ENCODE data around the gene GALNT6. TPM values are rescaled to one million over a fixed set of nuclear protein-coding genes. Genes with fewer than 3 reads are reported as not detected.

Gene GALNT6
- total RNA-seq, 1 experiment from 2014 or later = 6.5 TPM

DNA sequence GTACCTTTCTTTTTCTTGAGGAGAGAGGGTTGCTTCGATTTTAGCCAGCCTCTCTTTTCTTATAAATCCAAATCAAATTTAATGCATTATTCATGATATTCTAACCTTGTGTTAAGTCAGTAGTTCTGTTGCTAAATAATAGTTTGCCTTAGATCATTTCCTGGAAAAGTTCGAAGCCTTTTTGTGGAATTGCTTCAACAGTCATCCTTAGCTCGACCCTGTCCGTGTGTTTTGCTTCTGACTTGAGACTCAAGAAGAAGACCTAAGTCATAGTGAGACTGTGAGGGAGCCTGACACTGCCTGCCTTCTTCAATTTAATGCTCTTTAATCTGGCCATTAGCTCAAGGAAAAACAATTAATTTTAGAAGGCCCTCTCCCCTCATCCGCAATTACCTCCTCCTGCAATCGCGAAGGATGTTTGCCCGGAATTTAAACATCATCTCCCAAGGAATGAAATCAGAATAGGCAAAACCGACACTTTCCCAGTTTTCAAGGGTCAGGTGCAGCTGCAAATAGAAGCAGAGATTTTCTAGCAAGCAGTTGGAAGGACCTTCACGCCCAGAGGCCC lies 33.0 kb upstream of the GALNT6 start:
- H3K9me3 ChIP-seq (ENCODE audit: control insufficient read depth, insufficient read depth, low read depth, low read length) = no peaks in the 10 kb centered on the region
- peak overlapping the region; percentile 60 to 70 for H3K4me3 ChIP-seq (ENCODE audit: low read depth in 2 of 2, low read length in 2 of 2)
- H3K27ac ChIP-seq (ENCODE audit: low read length) = no peak overlapping the region; the same call in 1 of the 2 replicates
- no peak for DNase-seq (ENCODE audit: low read depth, low spot score)
- peaks cover 6% of the 10 kb centered on the region; the same call in 1 of the 2 replicates for H3K4me1 ChIP-seq (ENCODE audit: control insufficient read depth, insufficient read depth, low read length)
- intact Hi-C loops (cut with micrococcal nuclease; ENCODE audit: unreplicated experiment) = loop anchor here (10.0 kb wide), 1 partner anchor 251 kb away; no protein-coding TSS in a partner anchor
- no peaks in the 10 kb centered on the region for H3K36me3 ChIP-seq (ENCODE audit: control insufficient read depth, insufficient read depth, low read length)
- ChIA-PET POLR2A (interaction anchor here (0.7 kb wide), 1 partner anchor 49 kb away, joined by 3 read pairs; no protein-coding TSS in a partner anchor), CTCF (interaction anchor here (0.7 to 1.0 kb wide), 2 partner anchors 31 to 659 kb away, joined by 3 read pairs; no protein-coding TSS in a partner anchor)
- no peak for ATAC-seq
- in situ Hi-C loops (cut with HindIII; ENCODE audit: low pct_unique_long_range_greater_than_20kb, low sequenced_read_pairs) = no loop called here
- TF ChIP-seq, protein P1, sequence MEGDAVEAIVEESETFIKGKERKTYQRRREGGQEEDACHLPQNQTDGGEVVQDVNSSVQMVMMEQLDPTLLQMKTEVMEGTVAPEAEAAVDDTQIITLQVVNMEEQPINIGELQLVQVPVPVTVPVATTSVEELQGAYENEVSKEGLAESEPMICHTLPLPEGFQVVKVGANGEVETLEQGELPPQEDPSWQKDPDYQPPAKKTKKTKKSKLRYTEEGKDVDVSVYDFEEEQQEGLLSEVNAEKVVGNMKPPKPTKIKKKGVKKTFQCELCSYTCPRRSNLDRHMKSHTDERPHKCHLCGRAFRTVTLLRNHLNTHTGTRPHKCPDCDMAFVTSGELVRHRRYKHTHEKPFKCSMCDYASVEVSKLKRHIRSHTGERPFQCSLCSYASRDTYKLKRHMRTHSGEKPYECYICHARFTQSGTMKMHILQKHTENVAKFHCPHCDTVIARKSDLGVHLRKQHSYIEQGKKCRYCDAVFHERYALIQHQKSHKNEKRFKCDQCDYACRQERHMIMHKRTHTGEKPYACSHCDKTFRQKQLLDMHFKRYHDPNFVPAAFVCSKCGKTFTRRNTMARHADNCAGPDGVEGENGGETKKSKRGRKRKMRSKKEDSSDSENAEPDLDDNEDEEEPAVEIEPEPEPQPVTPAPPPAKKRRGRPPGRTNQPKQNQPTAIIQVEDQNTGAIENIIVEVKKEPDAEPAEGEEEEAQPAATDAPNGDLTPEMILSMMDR (IDR thresholded peaks at IDR 0.05) = no peak
- no peak for TF ChIP-seq SIN3A (IDR thresholded peaks at IDR 0.05; ENCODE audit: borderline replicate concordance, insufficient read depth, low read depth, low read length)
- TF ChIP-seq TCF7L2 (IDR thresholded peaks at IDR 0.05; ENCODE audit: low read depth, low read length) = no peak
- TF ChIP-seq, protein P2, sequence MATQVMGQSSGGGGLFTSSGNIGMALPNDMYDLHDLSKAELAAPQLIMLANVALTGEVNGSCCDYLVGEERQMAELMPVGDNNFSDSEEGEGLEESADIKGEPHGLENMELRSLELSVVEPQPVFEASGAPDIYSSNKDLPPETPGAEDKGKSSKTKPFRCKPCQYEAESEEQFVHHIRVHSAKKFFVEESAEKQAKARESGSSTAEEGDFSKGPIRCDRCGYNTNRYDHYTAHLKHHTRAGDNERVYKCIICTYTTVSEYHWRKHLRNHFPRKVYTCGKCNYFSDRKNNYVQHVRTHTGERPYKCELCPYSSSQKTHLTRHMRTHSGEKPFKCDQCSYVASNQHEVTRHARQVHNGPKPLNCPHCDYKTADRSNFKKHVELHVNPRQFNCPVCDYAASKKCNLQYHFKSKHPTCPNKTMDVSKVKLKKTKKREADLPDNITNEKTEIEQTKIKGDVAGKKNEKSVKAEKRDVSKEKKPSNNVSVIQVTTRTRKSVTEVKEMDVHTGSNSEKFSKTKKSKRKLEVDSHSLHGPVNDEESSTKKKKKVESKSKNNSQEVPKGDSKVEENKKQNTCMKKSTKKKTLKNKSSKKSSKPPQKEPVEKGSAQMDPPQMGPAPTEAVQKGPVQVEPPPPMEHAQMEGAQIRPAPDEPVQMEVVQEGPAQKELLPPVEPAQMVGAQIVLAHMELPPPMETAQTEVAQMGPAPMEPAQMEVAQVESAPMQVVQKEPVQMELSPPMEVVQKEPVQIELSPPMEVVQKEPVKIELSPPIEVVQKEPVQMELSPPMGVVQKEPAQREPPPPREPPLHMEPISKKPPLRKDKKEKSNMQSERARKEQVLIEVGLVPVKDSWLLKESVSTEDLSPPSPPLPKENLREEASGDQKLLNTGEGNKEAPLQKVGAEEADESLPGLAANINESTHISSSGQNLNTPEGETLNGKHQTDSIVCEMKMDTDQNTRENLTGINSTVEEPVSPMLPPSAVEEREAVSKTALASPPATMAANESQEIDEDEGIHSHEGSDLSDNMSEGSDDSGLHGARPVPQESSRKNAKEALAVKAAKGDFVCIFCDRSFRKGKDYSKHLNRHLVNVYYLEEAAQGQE (IDR thresholded peaks at IDR 0.05; ENCODE audit: insufficient read depth in 1 of 2, low read depth in 2 of 2, low read length in 1 of 2) = no peak
- TF ChIP-seq POLR2AphosphoS5 (IDR thresholded peaks at IDR 0.05; ENCODE audit: low read depth, low read length) = no peak
- H3K27me3 ChIP-seq (ENCODE audit: control insufficient read depth, insufficient read depth, low read length) = no peaks in the 10 kb centered on the region
- no TSS peak for BruUV-seq (replicated peaks)

GRCh38 chr12:51421266-51421884 lies 30.2 kb upstream of the GALNT6 start:
- H3K4me1 ChIP-seq (ENCODE audit: control insufficient read depth, insufficient read depth, low read length) = peaks cover 6% of the 10 kb centered on the region; the same call in 1 of the 2 replicates
- TF ChIP-seq, protein P1 (IDR thresholded peaks at IDR 0.05) = peak; percentile 84
- no peak for TF ChIP-seq SIN3A (IDR thresholded peaks at IDR 0.05; ENCODE audit: borderline replicate concordance, insufficient read depth, low read depth, low read length)
- no peak overlapping the region for H3K27ac ChIP-seq (ENCODE audit: low read length)
- H3K4me3 ChIP-seq (ENCODE audit: low read depth in 2 of 2, low read length in 2 of 2) = no peak overlapping the region
- in situ Hi-C loops (cut with HindIII; ENCODE audit: low pct_unique_long_range_greater_than_20kb, low sequenced_read_pairs) = no loop called here
- BruUV-seq (replicated peaks) = no TSS peak
- POLR2A ChIA-PET = interaction anchor here (0.6 kb wide), 1 partner anchor 61 kb away, joined by 3 read pairs; no protein-coding TSS in a partner anchor
- DNase-seq (ENCODE audit: low read depth, low spot score) = peak; percentile 41
- H3K36me3 ChIP-seq (ENCODE audit: control insufficient read depth, insufficient read depth, low read length) = no peaks in the 10 kb centered on the region
- ATAC-seq = peak; percentile 55
- no peaks in the 10 kb centered on the region for H3K27me3 ChIP-seq (ENCODE audit: control insufficient read depth, insufficient read depth, low read length)
- H3K9me3 ChIP-seq (ENCODE audit: control insufficient read depth, insufficient read depth, low read depth, low read length) = no peaks in the 10 kb centered on the region
- CTCF ChIA-PET = interaction anchor here (0.9 to 1.5 kb wide), 4 partner anchors 98 to 402 kb away, joined by 3 to 12 read pairs (median 6); no protein-coding TSS in a partner anchor
- intact Hi-C loops (cut with micrococcal nuclease; ENCODE audit: unreplicated experiment) = loop anchor here (1.0 to 10.0 kb wide), 3 partner anchors 111 to 403 kb away; no protein-coding TSS in a partner anchor

All from Panc1 (cell line).